G401 (cell line): ENCODE data around the gene GLOD5. TPM values are rescaled to one million over a fixed set of nuclear protein-coding genes. Genes with fewer than 3 reads are reported as not detected.

ENCODE experiments used
- DNase-seq: peaks from one replicate; pipeline ENCODE4 v3.0.0-alpha.2; 2015; ENCODE audit warnings: low spot score
- in situ Hi-C: cut with HindIII; loops from 2 replicates; pipeline ENCODE4 v1.10.0; 2016; ENCODE audit warnings: low sequenced_read_pairs, mixed read lengths
- total RNA-seq: library from RNA; depleted of rRNA; stranded (reverse); fragments of >200 nt; shearing (Covaris generic); gene quantifications from 2 replicates; pipeline ENCODE4 v1.2.3, GENCODE V29; 2014; rRNA removed

GLOD5 gene
- total RNA-seq: not detected in 2 replicates

DNA sequence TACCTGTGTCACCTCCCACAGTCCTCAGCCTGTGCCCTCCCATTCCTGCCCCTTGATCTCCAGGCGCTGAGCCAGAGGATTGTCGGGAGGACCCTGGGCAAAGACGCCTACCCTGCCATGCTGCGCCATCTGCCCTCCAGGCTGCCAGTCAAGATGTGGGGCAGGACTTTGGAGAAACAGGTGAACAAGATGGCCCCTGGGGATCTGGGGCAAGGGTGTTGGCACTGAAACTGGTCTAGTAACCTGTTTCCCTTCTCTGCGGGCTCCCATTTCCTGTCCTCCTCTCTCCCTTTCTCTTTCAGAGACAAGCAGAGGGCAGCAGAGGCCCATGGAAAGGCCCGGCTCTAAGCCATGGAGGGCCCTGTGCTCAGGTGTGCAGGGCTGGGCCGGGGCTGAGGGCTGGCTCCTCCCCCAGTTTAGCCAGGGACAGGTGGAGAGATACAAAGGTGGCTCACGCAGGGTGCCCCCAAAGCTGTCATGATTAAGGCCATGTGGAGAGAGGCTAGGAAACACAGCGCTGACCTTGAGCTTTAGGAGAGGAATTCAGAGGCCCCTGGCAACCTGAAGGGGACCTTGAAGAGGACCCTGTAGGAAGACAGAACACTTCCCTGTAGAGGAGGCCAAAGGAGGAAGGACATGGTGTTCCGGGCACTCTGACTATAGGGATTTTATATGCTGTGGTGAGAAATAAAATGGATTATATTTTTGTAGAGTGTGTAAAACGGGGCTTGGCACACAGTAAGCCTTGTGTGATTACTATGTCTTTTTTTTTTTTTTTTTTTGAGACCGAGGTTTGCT lies at the start of gene GLOD5:
TSS of gene GLOD5 (plus strand) at position 74 of the 798 bp plus-strand sequence. CDS start at position 118, 44 bp downstream.
- in situ Hi-C loops: no loop called here
- peak; percentile 64 for DNase-seq

DNA sequence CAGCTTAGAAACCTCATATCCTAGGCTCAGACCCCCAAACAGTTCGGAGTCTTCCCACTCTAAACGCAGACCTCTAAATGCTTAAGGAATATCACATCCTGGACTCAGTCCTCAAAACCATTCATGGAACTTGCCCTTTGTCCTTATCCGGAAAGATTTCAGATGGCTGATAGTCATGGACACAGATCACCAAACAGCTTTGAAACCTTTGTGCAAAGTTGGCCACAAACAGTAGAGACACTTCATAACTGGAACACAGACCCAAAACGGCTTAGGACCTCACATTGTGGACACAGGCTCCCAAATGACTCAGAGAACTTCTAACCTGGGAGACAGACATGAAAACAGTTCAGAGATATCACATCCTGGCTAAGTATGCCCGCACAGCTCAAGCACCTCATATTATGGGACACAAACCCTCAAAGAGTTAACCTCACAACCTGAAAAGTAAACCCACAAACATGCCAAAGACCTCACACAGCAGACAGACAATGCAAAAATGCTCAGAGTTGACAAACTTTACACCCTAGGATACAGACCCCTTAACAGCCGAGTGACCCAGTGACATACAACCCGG lies 49.5 kb upstream of the GLOD5 start:
- DNase-seq: no peak
- in situ Hi-C loops: no loop called here

DNA sequence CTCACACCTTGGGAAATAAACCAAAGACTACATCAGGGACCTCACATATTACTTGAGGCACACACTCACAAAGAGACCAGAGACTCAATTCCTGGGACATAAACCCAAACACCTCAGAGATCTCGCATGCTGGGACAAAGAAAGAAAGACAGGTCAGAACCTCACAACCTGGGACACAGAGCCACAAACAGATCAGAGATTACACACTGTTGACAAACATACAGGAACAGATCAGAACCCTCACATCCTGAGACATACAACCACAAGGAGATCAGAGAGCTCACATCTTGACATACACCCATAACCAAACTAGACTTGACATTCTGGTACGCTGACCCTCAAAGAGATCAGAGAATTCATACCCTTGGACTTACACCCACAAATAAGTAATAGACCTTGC lies 47.7 kb upstream of the GLOD5 start:
- DNase-seq: no peak
- in situ Hi-C loops: no loop called here

DNA sequence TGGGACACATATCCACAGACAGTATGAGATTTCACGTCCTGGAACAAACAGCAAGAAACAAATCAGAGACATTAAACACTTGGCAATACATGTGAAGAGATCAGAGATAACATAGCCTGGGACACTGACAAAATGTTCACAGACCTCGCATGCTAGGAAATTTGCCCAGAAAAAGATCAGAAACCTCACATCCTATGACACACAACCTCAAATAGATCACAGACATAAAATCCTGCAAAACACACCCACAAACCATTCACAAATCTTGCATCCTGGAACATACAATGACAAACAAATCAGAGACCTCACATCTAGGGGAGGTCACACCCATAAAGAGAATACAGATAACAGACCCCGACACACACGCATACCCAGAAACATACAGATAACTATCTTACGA lies 47.0 kb upstream of the GLOD5 start:
- in situ Hi-C loops: no loop called here
- no peak for DNase-seq

GRCh38 chrX:48715072-48715471 lies 46.5 kb upstream of the GLOD5 start:
- no peak for DNase-seq
- in situ Hi-C loops: no loop called here

DNA sequence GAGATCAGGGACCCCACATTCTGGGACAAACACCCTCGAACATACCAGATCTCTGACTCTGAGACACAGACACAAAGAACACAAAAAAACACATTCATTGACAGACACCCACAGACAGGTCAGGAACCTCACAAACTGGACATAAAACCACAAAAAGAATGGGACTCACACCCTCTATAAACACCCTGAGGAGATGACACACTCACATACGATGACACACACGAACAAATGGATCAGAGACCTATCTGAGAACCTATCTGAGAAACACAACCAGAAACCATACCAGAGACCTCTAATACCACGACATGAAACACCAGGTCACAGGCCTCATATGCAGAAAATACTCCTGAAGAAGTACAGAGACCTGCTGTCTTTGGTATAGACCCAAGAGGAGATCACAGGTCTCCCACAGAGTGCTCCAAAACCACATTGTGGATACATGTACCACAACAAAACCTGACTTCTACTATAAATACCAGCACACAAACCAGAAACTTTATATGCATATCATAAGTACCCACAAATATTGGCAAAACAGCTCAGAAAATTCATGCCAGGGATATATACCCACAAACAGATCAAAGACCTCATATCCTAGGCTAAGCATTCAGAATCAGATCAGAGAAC lies 45.6 kb upstream of the GLOD5 start:
- no peak for DNase-seq
- in situ Hi-C loops: no loop called here

GRCh38 chrX:48719958-48720357 lies 41.6 kb upstream of the GLOD5 start:
- in situ Hi-C loops: no loop called here
- DNase-seq: no peak

- in situ Hi-C loops: no loop called here
- no peak for DNase-seq
Observed at GRCh38 chrX:48720577-48721250, 40.8 kb upstream of the GLOD5 start.

- DNase-seq: no peak
- in situ Hi-C loops: no loop called here
Observed at GRCh38 chrX:48721916-48722315, 39.6 kb upstream of the GLOD5 start.

GRCh38 chrX:48726596-48726995 lies 35.0 kb upstream of the GLOD5 start:
- in situ Hi-C loops: no loop called here
- DNase-seq: no peak

DNA sequence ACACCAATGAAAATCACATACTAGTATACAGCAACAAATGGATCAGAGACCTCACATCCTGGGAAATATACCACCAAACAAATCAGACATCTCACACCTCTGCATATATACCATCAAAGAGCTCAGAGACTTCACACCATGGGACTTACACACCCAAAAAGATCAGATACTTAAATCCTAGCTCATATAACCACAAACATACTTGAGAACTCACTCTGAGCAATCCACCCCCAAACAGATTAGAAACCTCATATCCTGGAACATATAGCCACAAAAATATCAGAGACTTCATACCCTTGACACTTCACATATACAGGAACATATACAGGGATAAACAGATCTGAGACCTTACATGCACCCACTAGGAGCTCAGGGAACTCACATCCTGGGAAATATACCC lies 32.9 kb upstream of the GLOD5 start:
- no peak for DNase-seq
- in situ Hi-C loops: no loop called here

DNA sequence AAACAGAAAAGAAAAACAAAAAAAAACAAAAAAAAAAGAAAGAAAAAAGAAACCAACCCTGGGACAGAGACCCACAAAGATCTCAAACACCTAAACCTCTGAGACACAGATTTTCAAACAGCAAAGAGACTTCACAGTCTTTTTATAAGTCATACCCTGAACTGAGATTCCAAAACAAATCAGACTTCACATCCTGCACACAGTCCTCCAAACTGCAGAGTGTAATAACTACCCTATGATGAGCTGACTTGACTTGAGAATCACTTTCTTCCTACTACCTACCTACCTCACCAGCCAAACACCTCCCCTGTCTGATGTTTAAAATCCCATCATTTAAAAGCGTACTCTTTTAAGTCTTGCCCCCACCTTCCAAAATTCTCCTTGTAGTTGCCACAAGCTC lies 25.2 kb upstream of the GLOD5 start:
- peak; percentile 8 for DNase-seq
- in situ Hi-C loops: no loop called here

DNA sequence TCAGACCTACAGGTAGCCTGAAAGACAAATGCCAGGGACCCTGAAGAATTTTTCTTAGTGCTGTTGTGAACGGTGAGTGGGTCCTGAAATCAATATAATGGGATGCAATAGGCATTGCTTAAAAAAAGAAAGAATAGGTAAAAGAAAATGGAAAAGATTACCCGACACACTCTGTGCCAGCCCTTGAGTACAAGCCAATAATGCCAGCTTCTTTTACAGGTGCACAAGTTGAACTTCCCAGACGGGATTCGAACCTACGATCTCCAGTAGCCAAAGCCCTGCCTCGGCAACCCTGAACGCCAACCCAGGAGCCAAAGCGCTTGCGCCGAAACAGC lies 24.7 kb upstream of the GLOD5 start:
- DNase-seq: no peak
- in situ Hi-C loops: no loop called here

DNA sequence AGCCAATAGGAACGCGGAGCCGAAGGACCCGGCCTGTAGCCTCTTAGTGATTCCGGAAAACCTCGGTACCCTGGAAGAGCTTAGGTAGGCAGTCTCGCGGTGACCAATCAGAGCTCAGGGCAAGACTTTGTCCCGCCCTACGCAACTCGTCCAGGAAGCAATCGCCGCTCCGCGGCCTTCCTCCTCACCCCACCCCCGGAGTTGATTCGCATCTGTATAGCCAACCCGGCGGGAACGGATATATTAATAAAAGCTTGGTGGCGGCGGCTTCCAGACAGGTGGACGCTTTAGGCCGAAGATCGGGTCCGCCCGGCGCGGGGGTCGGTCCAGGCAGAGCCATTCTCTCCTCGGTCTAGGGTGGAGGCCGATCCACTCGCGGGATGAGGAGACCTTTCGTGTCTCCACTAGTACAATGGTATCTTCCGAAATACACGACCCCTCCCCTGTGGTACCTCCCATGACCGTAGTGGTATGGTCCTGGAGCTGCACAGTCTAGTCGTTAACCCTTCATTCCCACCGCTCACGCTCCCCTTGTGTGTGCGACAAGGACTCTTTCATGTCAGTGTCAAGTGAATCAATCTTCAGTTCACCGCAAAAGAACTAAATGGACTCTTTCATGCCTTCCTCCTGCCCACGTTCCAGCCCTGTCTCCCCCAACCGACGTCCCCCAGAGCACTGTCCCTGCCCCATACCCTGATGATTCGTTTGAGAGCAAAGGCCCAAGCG lies 24.2 kb upstream of the GLOD5 start:
- DNase-seq: peak; percentile 97
- in situ Hi-C loops: no loop called here

- DNase-seq: no peak
- in situ Hi-C loops: no loop called here
Observed at GRCh38 chrX:48737940-48738339, 23.6 kb upstream of the GLOD5 start.

DNA sequence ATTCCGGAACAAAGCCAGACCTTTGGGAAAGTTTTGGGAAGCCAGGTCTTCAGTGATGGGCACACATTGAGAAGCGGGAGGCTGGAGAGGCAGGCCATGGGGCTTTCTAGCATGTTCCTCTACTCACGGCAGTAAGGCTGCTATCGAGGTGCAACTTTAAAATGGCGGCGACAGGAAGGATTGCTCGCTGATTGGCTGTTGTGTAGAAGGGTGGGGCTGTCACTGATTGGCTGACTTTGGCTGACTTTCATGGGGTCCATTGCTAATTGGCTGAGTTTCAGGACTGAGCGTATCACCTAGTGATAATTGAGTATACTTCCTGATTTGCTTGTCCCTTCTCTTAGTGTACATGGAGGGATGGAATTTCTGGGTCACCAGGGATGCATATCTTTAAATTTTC lies 19.7 kb upstream of the GLOD5 start:
- no peak for DNase-seq
- in situ Hi-C loops: no loop called here

- in situ Hi-C loops: no loop called here
- DNase-seq: no peak
Observed at GRCh38 chrX:48745222-48745621, 16.3 kb upstream of the GLOD5 start.

DNA sequence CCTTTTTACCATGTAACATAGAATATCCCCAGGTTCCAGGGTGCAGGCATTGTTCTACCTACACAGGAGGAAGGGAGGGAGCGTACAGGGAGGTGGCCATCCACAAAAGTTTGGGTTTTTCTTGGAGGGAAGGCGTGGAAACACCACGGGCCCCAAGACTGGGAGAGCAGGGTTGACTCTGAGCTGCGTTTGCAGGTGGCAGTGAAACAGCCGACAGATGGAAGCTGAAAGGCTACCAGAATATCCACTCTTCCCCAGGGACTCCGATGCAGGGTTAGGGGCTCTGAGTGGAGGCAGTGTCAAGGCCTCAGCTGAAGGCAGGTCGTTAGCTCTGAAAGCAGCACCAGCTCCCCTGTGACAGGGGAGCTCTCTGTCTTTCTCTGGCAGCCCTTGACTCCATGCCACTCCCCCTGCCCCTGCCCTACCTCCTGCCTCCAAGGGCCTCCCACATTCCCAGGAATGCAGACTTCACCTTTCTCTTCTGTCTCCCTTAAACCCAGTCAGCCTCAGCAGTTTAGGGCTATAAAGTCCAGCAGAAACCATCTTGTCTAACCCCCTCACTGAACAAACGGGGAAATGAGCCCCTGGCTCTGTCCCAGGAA lies 14.0 kb upstream of the GLOD5 start:
- in situ Hi-C loops: no loop called here

GRCh38 chrX:48749182-48749581 lies 12.4 kb upstream of the GLOD5 start:
- no peak for DNase-seq
- in situ Hi-C loops: no loop called here

More for the DNA sequence above, 14.0 kb upstream of the GLOD5 start:
- DNase-seq: no peak
